H9 (cell line): ENCODE measurements around the gene LRRC36. TPM values are rescaled to one million over a fixed set of nuclear protein-coding genes. Genes with fewer than 3 reads are reported as not detected.

Experiments used
- DNase-seq: peaks from one replicate; pipeline ENCODE4 v3.0.0-alpha.2; 2017
- H2AFZ ChIP-seq: one replicate; pipeline ENCODE4 v1.6.1; 2013; ENCODE audit warnings: mild to moderate bottlenecking, low read length, control low read depth, moderate library complexity
- H2AK5ac ChIP-seq: 2 replicates; pipeline ENCODE4 v1.6.1; 2013; ENCODE audit warnings: low read length, control low read depth, mixed read lengths; ENCODE audit not compliant: insufficient read length
- H2BK120ac ChIP-seq: one replicate; pipeline ENCODE4 v1.6.1; 2013; ENCODE audit warnings: low read depth, mild to moderate bottlenecking, low read length, control low read depth, inconsistent platforms; ENCODE audit not compliant: poor library complexity, severe bottlenecking
- H2BK12ac ChIP-seq: 2 replicates; pipeline ENCODE4 v1.6.1; 2013; ENCODE audit warnings: low read length, control low read depth, mixed read lengths, low read depth; ENCODE audit not compliant: insufficient read length
- H2BK15ac ChIP-seq: 2 replicates; pipeline ENCODE4 v1.6.1; 2013; ENCODE audit warnings: low read depth, low read length, control low read depth
- H2BK20ac ChIP-seq: one replicate; pipeline ENCODE4 v1.6.1; 2013; ENCODE audit warnings: low read depth, mild to moderate bottlenecking, low read length, control low read depth, inconsistent platforms; ENCODE audit not compliant: poor library complexity, severe bottlenecking
- H2BK5ac ChIP-seq: 2 replicates; pipeline ENCODE4 v1.6.1; 2013; ENCODE audit warnings: low read length, control low read depth, mixed read lengths; ENCODE audit not compliant: insufficient read length
- H3K14ac ChIP-seq: 2 replicates; pipeline ENCODE4 v1.6.1; 2013; ENCODE audit warnings: low read length, control low read depth; ENCODE audit not compliant: insufficient read depth
- H3K18ac ChIP-seq: 2 replicates; pipeline ENCODE4 v1.6.1; 2013; ENCODE audit warnings: low read depth, mild to moderate bottlenecking, mixed read lengths, low read length, control low read depth; ENCODE audit not compliant: insufficient read length
- H3K23ac ChIP-seq: 2 replicates; pipeline ENCODE4 v1.6.1; 2013; ENCODE audit warnings: low read length, control low read depth, mixed read lengths, low read depth; ENCODE audit not compliant: insufficient read length
- H3K23me2 ChIP-seq: 2 replicates; pipeline ENCODE4 v1.6.1; 2013; ENCODE audit warnings: low read depth, mild to moderate bottlenecking, mixed read lengths, low read length, control low read depth; ENCODE audit not compliant: insufficient read length, poor library complexity, severe bottlenecking
- H3K27ac ChIP-seq: 2 replicates; pipeline ENCODE4 v1.5.1; 2013; ENCODE audit warnings: low read length, control low read depth, mixed read lengths, low read depth; ENCODE audit not compliant: insufficient read length
- H3K27me3 ChIP-seq: 2 replicates; pipeline ENCODE4 v1.6.1; 2013; ENCODE audit warnings: low read length, control low read depth, inconsistent platforms; ENCODE audit not compliant: insufficient read depth
- H3K4ac ChIP-seq: 2 replicates; pipeline ENCODE4 v1.6.1; 2013; ENCODE audit warnings: low read depth, mild to moderate bottlenecking, control low read depth, inconsistent platforms, low read length, moderate library complexity
- H3K4me1 ChIP-seq: 2 replicates; pipeline ENCODE4 v1.6.1; 2013; ENCODE audit warnings: low read length, control low read depth, inconsistent platforms; ENCODE audit not compliant: insufficient read depth
- H3K4me2 ChIP-seq: 2 replicates; pipeline ENCODE4 v1.6.1; 2013; ENCODE audit warnings: low read length, control low read depth, mixed read lengths; ENCODE audit not compliant: insufficient read length, insufficient read depth
- H3K56ac ChIP-seq: 2 replicates; pipeline ENCODE4 v1.6.1; 2013; ENCODE audit warnings: low read depth, mild to moderate bottlenecking, mixed read lengths, low read length, control low read depth; ENCODE audit not compliant: insufficient read length
- H3K79me1 ChIP-seq: 2 replicates; pipeline ENCODE4 v1.6.1; 2013; ENCODE audit warnings: low read depth, mild to moderate bottlenecking, moderate library complexity, low read length, control low read depth, inconsistent platforms; ENCODE audit not compliant: insufficient read depth, poor library complexity, severe bottlenecking
- H3K79me2 ChIP-seq: 2 replicates; pipeline ENCODE4 v1.6.1; 2013; ENCODE audit warnings: low read length, control low read depth, inconsistent platforms; ENCODE audit not compliant: insufficient read depth
- H3K9ac ChIP-seq: 2 replicates; pipeline ENCODE4 v1.6.1; 2013; ENCODE audit warnings: low read length, control low read depth, mixed read lengths; ENCODE audit not compliant: insufficient read length; ENCODE audit errors: extremely low read depth
- H3K9me3 ChIP-seq: one replicate; pipeline ENCODE4 v1.6.1; 2013; ENCODE audit warnings: low read depth, low read length, inconsistent platforms; ENCODE audit not compliant: control insufficient read depth
- H3T11ph ChIP-seq: one replicate; pipeline ENCODE4 v1.6.1; 2013; ENCODE audit warnings: mild to moderate bottlenecking, low read length, control low read depth, inconsistent platforms
- H4K20me1 ChIP-seq: one replicate; pipeline ENCODE4 v1.6.1; 2013; ENCODE audit not compliant: control insufficient read depth, insufficient read length, insufficient read depth
- H4K5ac ChIP-seq: 2 replicates; pipeline ENCODE4 v1.6.1; 2013; ENCODE audit warnings: low read depth, mild to moderate bottlenecking, mixed read lengths, low read length, control low read depth; ENCODE audit not compliant: insufficient read length
- H4K8ac ChIP-seq: replicated peaks from 2 replicates; pipeline ENCODE4 v1.6.1; 2013; ENCODE audit warnings: low read length, control low read depth, mixed read lengths, low read depth; ENCODE audit not compliant: insufficient read length
- H4K91ac ChIP-seq: 2 replicates; pipeline ENCODE4 v1.6.1; 2013; ENCODE audit warnings: low read depth, mild to moderate bottlenecking, moderate library complexity, mixed read lengths, low read length, control low read depth; ENCODE audit not compliant: insufficient read length
- H3K27ac Mint-ChIP-seq, 3 experiments: 2 replicates in 2 of 3; 3 replicates in 1 of 3; pipeline ENCODE4 v1.8.0; 2020 to 2021; ENCODE audit warnings: mixed read lengths in 3 of 3, mild to moderate bottlenecking in 1 of 3, moderate library complexity in 1 of 3
- H3K27me3 Mint-ChIP-seq: 2 replicates; pipeline ENCODE4 v1.8.0; 2021; ENCODE audit warnings: low read depth, mild to moderate bottlenecking, moderate library complexity, mixed read lengths
- H3K36me3 Mint-ChIP-seq, 3 experiments: 2 replicates in 2 of 3; 3 replicates in 1 of 3; pipeline ENCODE4 v1.8.0; 2020 to 2021; ENCODE audit warnings: low read depth in 3 of 3, mixed read lengths in 3 of 3; ENCODE audit not compliant: insufficient read depth in 1 of 3
- H3K4me1 Mint-ChIP-seq, 2 experiments: 2 replicates each; pipeline ENCODE4 v1.8.0; 2020; ENCODE audit warnings: mixed read lengths in 2 of 2
- H3K4me3 Mint-ChIP-seq, 2 experiments: 2 replicates in 1 of 2; 3 replicates in 1 of 2; pipeline ENCODE4 v1.8.0; 2020 to 2021; ENCODE audit warnings: mild to moderate bottlenecking in 2 of 2, mixed read lengths in 2 of 2, moderate library complexity in 1 of 2
- H3K9me3 Mint-ChIP-seq, 2 experiments: 2 replicates in 1 of 2; 3 replicates in 1 of 2; pipeline ENCODE4 v1.8.0; 2020; ENCODE audit warnings: mild to moderate bottlenecking in 2 of 2, mixed read lengths in 2 of 2, moderate library complexity in 1 of 2
- WGBS: extraction: QIAGEN DNeasy Blood & Tissue Kit; methylation state at CpG from one replicate; pipeline ENCODE4 v1.1.7; 2013; ENCODE audit warnings: missing lambda C conversion rate, low lambda C conversion rate, mixed read lengths; ENCODE audit not compliant: insufficient read length; ENCODE audit errors: extremely low coverage; 5-methylcytosine and 5-hydroxymethylcytosine counted together
- total RNA-seq: library from RNA; stranded (reverse); gene quantifications from 2 replicates; pipeline ENCODE4 v1.2.1, GENCODE V29; 2021
- TF ChIP-seq, protein P1 (sequence below): fragments of 200-600 bp; sonication (generic); conservative IDR thresholded peaks from 3 replicates; pipeline ENCODE4 v1.8.0; 2021; ENCODE audit warnings: antibody characterized with exemption, mild to moderate bottlenecking

LRRC36 gene
- total RNA-seq, 1 experiment from 2014 or later: not detected

- Histone ChIP-seq H3K9ac (no peak overlapping the region), H3K27me3 (no peaks in the 10 kb centered on the region), H3K23ac (no peak overlapping the region), H2BK120ac (no peak overlapping the region), H3K79me1 (no peaks in the 10 kb centered on the region), H4K8ac (no peak overlapping the region), H2AK5ac (no peak overlapping the region), H3K4me1 (peaks cover 8% of the 10 kb centered on the region; the same call in 1 of the 2 replicates), H2BK12ac (no peak overlapping the region), H2BK20ac (no peak overlapping the region), H3K14ac (no peak overlapping the region), H3K9me3 (no peaks in the 10 kb centered on the region), H4K5ac (no peak overlapping the region), H3T11ph (no peak overlapping the region), H3K27ac (no peak overlapping the region), H4K20me1 (no peaks in the 10 kb centered on the region), H2BK5ac (no peak overlapping the region), H2AFZ (no peak overlapping the region), H3K79me2 (no peaks in the 10 kb centered on the region), H3K56ac (no peak overlapping the region), H3K4me2 (no peak overlapping the region), H3K4ac (no peak overlapping the region), H3K18ac (no peak overlapping the region), H2BK15ac (no peak overlapping the region), H3K23me2 (no peaks in the 10 kb centered on the region), H4K91ac (no peak overlapping the region)
- Mint-ChIP-seq H3K4me3 (no peak overlapping the region; a peak in 1 of 5 replicates), H3K9me3 (no peaks in the 10 kb centered on the region), H3K36me3 (peaks cover 0 to 4% (median 0%) of the 10 kb centered on the region in 3 experiments; a peak in 2 of 7 replicates), H3K4me1 (peaks cover 44% of the 10 kb centered on the region in 2 experiments), H3K27me3 (peaks cover 26% of the 10 kb centered on the region), H3K27ac (no peak overlapping the region)
- WGBS: no CpG with 5 or more reads among the region's 8 CpGs
- TF ChIP-seq, protein P1, sequence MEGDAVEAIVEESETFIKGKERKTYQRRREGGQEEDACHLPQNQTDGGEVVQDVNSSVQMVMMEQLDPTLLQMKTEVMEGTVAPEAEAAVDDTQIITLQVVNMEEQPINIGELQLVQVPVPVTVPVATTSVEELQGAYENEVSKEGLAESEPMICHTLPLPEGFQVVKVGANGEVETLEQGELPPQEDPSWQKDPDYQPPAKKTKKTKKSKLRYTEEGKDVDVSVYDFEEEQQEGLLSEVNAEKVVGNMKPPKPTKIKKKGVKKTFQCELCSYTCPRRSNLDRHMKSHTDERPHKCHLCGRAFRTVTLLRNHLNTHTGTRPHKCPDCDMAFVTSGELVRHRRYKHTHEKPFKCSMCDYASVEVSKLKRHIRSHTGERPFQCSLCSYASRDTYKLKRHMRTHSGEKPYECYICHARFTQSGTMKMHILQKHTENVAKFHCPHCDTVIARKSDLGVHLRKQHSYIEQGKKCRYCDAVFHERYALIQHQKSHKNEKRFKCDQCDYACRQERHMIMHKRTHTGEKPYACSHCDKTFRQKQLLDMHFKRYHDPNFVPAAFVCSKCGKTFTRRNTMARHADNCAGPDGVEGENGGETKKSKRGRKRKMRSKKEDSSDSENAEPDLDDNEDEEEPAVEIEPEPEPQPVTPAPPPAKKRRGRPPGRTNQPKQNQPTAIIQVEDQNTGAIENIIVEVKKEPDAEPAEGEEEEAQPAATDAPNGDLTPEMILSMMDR: no peak
- no peak for DNase-seq
Observed at GRCh38 chr16:67405336-67405735, 78.7 kb downstream of the LRRC36 start.
